Neural progenitor cell (in vitro differentiated cells): ENCODE measurements around the gene ANAPC16. TPM values are rescaled to one million over a fixed set of nuclear protein-coding genes. Genes with fewer than 3 reads are reported as not detected.
A peak's percentile ranks its signal among the peaks of the same experiment; 100 is the strongest.
"Not testable (repeated sequence)": the region's sequence is repeated elsewhere in the genome, so short reads cannot be mapped to it uniquely, and the experiment has no call there.

Experiments used
- DNase-seq: peaks from one replicate; pipeline ENCODE4 v3.0.0-alpha.2; 2016; ENCODE audit warnings: low spot score
- H2AFZ ChIP-seq: fragments of 200-600 bp; sonication (generic); replicated peaks from 2 replicates; pipeline ENCODE4 v1.6.1; 2016; ENCODE audit warnings: antibody characterized with exemption
- H3F3A ChIP-seq: fragments of 200-600 bp; sonication (generic); 2 replicates; pipeline ENCODE4 v1.6.1; 2016; ENCODE audit warnings: antibody characterized with exemption, low read depth
- H3K27ac ChIP-seq: fragments of 200-600 bp; sonication (generic); 2 replicates; pipeline ENCODE4 v1.5.1; 2016; ENCODE audit warnings: mild to moderate bottlenecking
- H3K27me3 ChIP-seq: fragments of 200-600 bp; sonication (generic); 2 replicates; pipeline ENCODE4 v1.6.1; 2016; ENCODE audit warnings: mild to moderate bottlenecking, moderate library complexity
- H3K36me3 ChIP-seq: fragments of 200-600 bp; sonication (generic); 2 replicates; pipeline ENCODE4 v1.5.1; 2016
- H3K4me1 ChIP-seq: fragments of 200-600 bp; sonication (generic); 2 replicates; pipeline ENCODE4 v1.6.1; 2016; ENCODE audit warnings: mixed run types
- H3K4me2 ChIP-seq: fragments of 200-600 bp; sonication (generic); 2 replicates; pipeline ENCODE4 v1.6.1; 2016
- H3K4me3 ChIP-seq: fragments of 200-600 bp; sonication (generic); 2 replicates; pipeline ENCODE4 v1.5.1; 2016
- H3K79me2 ChIP-seq: fragments of 200-600 bp; sonication (generic); 2 replicates; pipeline ENCODE4 v1.6.1; 2016; ENCODE audit warnings: low read depth
- H3K9ac ChIP-seq: fragments of 200-600 bp; sonication (generic); 2 replicates; pipeline ENCODE4 v1.6.1; 2016
- H3K9me3 ChIP-seq: fragments of 200-600 bp; sonication (generic); 2 replicates; pipeline ENCODE4 v1.5.1; 2016; ENCODE audit warnings: low read depth
- H4K20me1 ChIP-seq: fragments of 200-600 bp; sonication (generic); 2 replicates; pipeline ENCODE4 v1.6.1; 2016; ENCODE audit warnings: low read depth
- H3K27ac Mint-ChIP-seq: 3 replicates; pipeline ENCODE4 v1.8.0; 2021; ENCODE audit warnings: mixed read lengths
- H3K27me3 Mint-ChIP-seq: 2 replicates; pipeline ENCODE4 v1.8.0; 2022; ENCODE audit warnings: low read depth, mild to moderate bottlenecking, inconsistent platforms, moderate library complexity, mixed read lengths; ENCODE audit not compliant: insufficient read depth
- H3K36me3 Mint-ChIP-seq: 3 replicates; pipeline ENCODE4 v1.8.0; 2021; ENCODE audit warnings: mixed read lengths
- H3K4me1 Mint-ChIP-seq: 3 replicates; pipeline ENCODE4 v1.8.0; 2021; ENCODE audit warnings: mixed read lengths
- H3K4me3 Mint-ChIP-seq: 3 replicates; pipeline ENCODE4 v1.8.0; 2021; ENCODE audit warnings: mild to moderate bottlenecking, moderate library complexity, mixed read lengths
- H3K9me3 Mint-ChIP-seq: 3 replicates; pipeline ENCODE4 v1.8.0; 2020; ENCODE audit warnings: mixed read lengths
- EZH2 ChIP-seq: fragments of 200-600 bp; sonication (generic); IDR thresholded peaks from 2 replicates; pipeline ENCODE4 v1.6.1; 2017; ENCODE audit warnings: antibody characterized with exemption, mild to moderate bottlenecking, moderate library complexity
- EZH2phosphoT487 ChIP-seq: fragments of 200-600 bp; sonication (generic); IDR thresholded peaks from 2 replicates; pipeline ENCODE4 v1.6.1; 2017; ENCODE audit warnings: antibody characterized with exemption
- total RNA-seq: library from RNA; depleted of rRNA; stranded (reverse); fragments of >200 nt; gene quantifications from 2 replicates; pipeline ENCODE4 v1.2.3, GENCODE V29; 2015; ENCODE audit warnings: low replicate concordance
- TF ChIP-seq, protein P1 (sequence below): fragments of 200-600 bp; sonication (generic); IDR thresholded peaks from 2 replicates; pipeline ENCODE4 v1.5.1; 2017; ENCODE audit warnings: antibody characterized with exemption, mild to moderate bottlenecking

Gene ANAPC16
- total RNA-seq, 1 donor from 2014 or later: 217 TPM

DNA sequence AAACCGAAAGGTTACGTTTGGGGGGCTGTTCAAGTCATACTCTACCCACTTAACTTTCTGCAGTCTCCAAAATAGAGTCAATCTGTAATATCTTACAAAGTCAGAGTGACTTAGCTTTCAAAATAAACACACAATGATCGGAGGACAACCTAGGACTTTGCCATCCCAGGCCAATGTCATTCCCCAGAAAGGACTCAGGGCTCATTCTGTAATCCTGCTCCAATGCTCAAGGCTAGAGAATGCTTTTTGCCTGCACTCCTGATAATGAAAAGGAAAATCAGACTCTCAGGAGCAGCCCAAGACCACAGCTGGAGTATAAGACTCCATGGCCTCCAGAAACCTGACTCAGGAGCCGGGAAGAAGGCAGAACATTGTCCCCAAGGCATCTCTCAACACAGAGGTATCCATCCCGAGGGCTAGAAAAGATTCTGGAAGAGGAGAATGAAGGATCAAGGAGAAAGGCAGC, 28.8 kb downstream of the ANAPC16 start:
- peaks cover 25% of the 10 kb centered on the region for H3K4me1 ChIP-seq
- no peak overlapping the region for H3K4me2 ChIP-seq
- no peak overlapping the region for H3K27ac ChIP-seq
- Mint-ChIP-seq H3K36me3 (peaks cover 2% of the 10 kb centered on the region), H3K27ac (peak overlapping the region; percentile 13), H3K4me1 (peaks cover 51% of the 10 kb centered on the region), H3K9me3 (no peaks in the 10 kb centered on the region), H3K27me3 (peaks cover 4% of the 10 kb centered on the region), H3K4me3 (no peak overlapping the region)
- H3K4me3 ChIP-seq: no peak overlapping the region
- H3K36me3 ChIP-seq: no peaks in the 10 kb centered on the region
- DNase-seq: no peak
- H3F3A ChIP-seq: peaks cover 11% of the 10 kb centered on the region
- no peaks in the 10 kb centered on the region for H3K79me2 ChIP-seq
- H3K9ac ChIP-seq: no peak overlapping the region
- H3K9me3 ChIP-seq: no peaks in the 10 kb centered on the region
- no peak overlapping the region for H2AFZ ChIP-seq
- TF ChIP-seq EZH2: no peak
- TF ChIP-seq, protein P1, sequence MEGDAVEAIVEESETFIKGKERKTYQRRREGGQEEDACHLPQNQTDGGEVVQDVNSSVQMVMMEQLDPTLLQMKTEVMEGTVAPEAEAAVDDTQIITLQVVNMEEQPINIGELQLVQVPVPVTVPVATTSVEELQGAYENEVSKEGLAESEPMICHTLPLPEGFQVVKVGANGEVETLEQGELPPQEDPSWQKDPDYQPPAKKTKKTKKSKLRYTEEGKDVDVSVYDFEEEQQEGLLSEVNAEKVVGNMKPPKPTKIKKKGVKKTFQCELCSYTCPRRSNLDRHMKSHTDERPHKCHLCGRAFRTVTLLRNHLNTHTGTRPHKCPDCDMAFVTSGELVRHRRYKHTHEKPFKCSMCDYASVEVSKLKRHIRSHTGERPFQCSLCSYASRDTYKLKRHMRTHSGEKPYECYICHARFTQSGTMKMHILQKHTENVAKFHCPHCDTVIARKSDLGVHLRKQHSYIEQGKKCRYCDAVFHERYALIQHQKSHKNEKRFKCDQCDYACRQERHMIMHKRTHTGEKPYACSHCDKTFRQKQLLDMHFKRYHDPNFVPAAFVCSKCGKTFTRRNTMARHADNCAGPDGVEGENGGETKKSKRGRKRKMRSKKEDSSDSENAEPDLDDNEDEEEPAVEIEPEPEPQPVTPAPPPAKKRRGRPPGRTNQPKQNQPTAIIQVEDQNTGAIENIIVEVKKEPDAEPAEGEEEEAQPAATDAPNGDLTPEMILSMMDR: no peak
- no peak for TF ChIP-seq EZH2phosphoT487
- H3K27me3 ChIP-seq: no peaks in the 10 kb centered on the region
- H4K20me1 ChIP-seq: no peaks in the 10 kb centered on the region

DNA sequence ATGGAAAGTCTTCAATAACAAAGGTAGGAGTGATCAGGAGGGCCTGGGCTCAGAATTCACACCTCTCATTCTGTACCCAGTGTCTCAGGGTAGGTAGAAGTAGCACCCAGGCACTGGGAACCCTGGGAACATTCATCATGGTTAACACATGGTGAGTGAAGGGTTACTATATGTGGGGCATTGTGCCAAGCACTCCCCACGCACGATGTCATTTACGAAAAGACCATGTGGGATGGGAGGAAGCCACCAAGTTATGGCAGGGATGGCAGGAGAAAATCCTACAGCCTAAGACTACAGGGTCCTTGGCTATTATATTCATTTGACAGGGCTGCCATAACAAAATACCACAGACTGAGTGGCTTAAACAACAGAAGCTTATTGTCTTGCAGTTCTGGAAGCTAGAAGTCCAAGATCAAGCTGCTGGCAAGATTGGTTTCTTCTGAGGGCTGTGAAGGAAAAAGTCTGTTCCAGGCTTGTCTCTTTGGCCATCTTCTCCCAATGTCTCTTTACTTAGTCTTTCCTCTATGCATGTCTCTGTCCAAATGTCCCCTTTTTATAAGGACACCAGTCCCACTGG, 30.2 kb downstream of the ANAPC16 start:
- Histone ChIP-seq H3K9ac (no peak overlapping the region), H3K4me2 (no peak overlapping the region), H3K4me1 (peaks cover 25% of the 10 kb centered on the region), H3K27me3 (no peaks in the 10 kb centered on the region), H3K36me3 (no peaks in the 10 kb centered on the region), H3K9me3 (no peaks in the 10 kb centered on the region), H3K79me2 (no peaks in the 10 kb centered on the region), H3K27ac (no peak overlapping the region), H3K4me3 (no peak overlapping the region), H4K20me1 (no peaks in the 10 kb centered on the region), H3F3A (peaks cover 15% of the 10 kb centered on the region), H2AFZ (no peak overlapping the region)
- H3K9me3 Mint-ChIP-seq: no peaks in the 10 kb centered on the region
- H3K4me1 Mint-ChIP-seq: peaks cover 49% of the 10 kb centered on the region
- DNase-seq: no peak
- H3K27me3 Mint-ChIP-seq: peaks cover 4% of the 10 kb centered on the region
- H3K27ac Mint-ChIP-seq: peak overlapping the region; percentile 78
- TF ChIP-seq EZH2phosphoT487 (no peak), EZH2 (no peak)
- TF ChIP-seq, protein P1: no peak
- H3K4me3 Mint-ChIP-seq: no peak overlapping the region
- H3K36me3 Mint-ChIP-seq: no peaks in the 10 kb centered on the region

DNA sequence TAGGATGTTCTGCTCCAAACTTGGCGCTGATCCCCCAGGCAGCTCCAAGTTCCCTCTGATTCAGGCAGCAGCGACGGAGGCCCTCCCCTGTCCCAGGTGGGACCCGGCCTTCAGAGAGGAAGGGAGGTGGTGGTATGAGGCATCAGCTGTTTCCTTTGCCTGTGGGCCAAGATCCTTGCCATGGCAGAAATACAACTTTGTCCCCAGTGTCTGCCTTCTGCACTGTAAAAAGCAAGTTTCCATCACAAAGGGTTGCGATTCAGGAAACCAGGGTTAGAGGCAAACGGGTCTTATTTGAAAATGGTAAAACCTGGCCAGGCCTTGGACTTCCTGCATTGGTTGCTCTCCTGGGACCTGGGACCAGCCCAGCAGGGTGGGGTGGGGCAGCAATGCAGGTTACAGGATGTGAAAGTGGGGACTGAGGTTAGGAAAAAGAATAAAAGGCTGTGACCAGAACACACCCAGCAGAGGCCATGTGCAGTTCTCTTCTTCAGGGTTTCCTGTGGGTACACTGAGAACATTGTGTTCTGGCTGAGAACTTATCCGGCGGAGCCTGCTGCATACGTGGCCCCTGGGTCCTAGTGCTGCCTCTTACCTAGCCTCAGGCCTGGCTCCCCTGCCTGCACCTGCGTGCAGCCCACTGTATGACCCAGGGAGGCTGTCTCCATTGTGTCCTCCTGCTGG, 32.8 kb downstream of the ANAPC16 start:
- H3K9me3 Mint-ChIP-seq: no peaks in the 10 kb centered on the region
- H3K36me3 Mint-ChIP-seq: no peaks in the 10 kb centered on the region
- no peak for DNase-seq
- peaks cover 6% of the 10 kb centered on the region for H3K27me3 Mint-ChIP-seq
- peaks cover 30% of the 10 kb centered on the region for H3K4me1 ChIP-seq
- no peak overlapping the region for H3K9ac ChIP-seq
- H3F3A ChIP-seq: peaks cover 15% of the 10 kb centered on the region
- no peaks in the 10 kb centered on the region for H3K9me3 ChIP-seq
- H3K4me3 Mint-ChIP-seq: peak overlapping the region; percentile 50
- peaks cover 52% of the 10 kb centered on the region for H3K4me1 Mint-ChIP-seq
- TF ChIP-seq, protein P1: no peak
- no peak for TF ChIP-seq EZH2phosphoT487
- peak overlapping the region; percentile 64 for H2AFZ ChIP-seq
- H3K4me3 ChIP-seq: no peak overlapping the region
- H3K36me3 ChIP-seq: no peaks in the 10 kb centered on the region
- no peaks in the 10 kb centered on the region for H3K27me3 ChIP-seq
- H3K27ac Mint-ChIP-seq: peak overlapping the region; percentile 94
- no peaks in the 10 kb centered on the region for H4K20me1 ChIP-seq
- peak overlapping the region; percentile 23 for H3K27ac ChIP-seq
- H3K4me2 ChIP-seq: peak overlapping the region; percentile 72
- no peaks in the 10 kb centered on the region for H3K79me2 ChIP-seq

DNA sequence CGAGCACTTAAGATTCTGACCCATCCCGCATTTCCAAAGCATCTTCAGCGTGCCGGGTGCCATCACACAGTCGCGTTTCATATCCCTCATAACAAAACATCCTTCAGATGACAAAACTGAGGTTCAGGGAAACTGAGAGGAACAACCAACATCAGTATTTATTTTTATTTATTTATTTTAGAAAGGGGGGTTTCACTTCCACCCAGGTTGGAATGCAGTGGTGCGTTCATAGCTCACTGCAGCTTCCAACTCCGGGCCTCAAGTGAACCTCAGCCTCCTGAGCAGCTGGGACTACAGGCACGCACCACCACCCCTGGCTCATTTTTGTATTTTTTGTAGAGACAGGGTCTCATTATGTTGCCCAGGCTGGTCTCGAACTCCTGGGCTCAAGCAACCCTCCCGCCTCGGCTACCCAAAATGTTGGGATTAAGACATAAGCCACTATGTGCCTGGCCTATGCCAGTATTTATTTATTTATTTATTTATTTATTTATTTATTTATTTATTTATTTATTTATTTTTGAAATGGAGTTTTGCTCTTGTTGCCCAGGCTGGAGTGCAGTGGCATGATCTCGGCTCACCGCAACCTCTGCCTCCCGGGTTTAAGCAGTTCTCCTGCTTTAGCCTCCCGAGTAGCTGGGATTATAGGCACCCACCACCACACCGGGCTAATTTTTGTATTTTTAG, 33.5 kb downstream of the ANAPC16 start:
- not testable (repeated sequence) for H4K20me1 ChIP-seq, H3K4me3 ChIP-seq, H3K4me3 Mint-ChIP-seq, H3K36me3 ChIP-seq, H3K27ac ChIP-seq, H3K27me3 Mint-ChIP-seq, DNase-seq, H3K9me3 Mint-ChIP-seq, H3K36me3 Mint-ChIP-seq, H3K4me2 ChIP-seq, H3K9ac ChIP-seq, H3K27me3 ChIP-seq, H3K79me2 ChIP-seq, H3K9me3 ChIP-seq
- H3K27ac Mint-ChIP-seq: peak overlapping the region; percentile 94
- peaks cover 52% of the 10 kb centered on the region for H3K4me1 Mint-ChIP-seq
- Histone ChIP-seq H3K4me1 (peaks cover 31% of the 10 kb centered on the region), H3F3A (peaks cover 17% of the 10 kb centered on the region), H2AFZ (peak overlapping the region; percentile 64)
